IMR-90 (cell line): ENCODE data around the gene KLF16. TPM values are rescaled to one million over a fixed set of nuclear protein-coding genes. Genes with fewer than 3 reads are reported as not detected.

Experiments
- ATAC-seq: fragments of 200-7000 bp; cut with Tn5 transposase; 2 replicates; pipeline ENCODE4 v1.9.1; 2020; ENCODE audit warnings: low read depth, mild to moderate bottlenecking, moderate library complexity
- BruUV-seq: library from RNA; stranded (reverse); fragments of 400-500 nt; replicated peaks from 2 replicates; lab custom pipeline; 2021; lab: Mats Ljungman, UMichigan
- CTCF ChIA-PET: fragments of 300-600 bp; formaldehyde crosslinking; extraction: SDS; loops from one replicate; lab custom pipeline; 2021; ENCODE audit warnings: antibody characterized with exemption; lab: Yijun Ruan, JAX
- POLR2A ChIA-PET: fragments of 300-600 bp; sonication (Branson Sonifier 250); formaldehyde crosslinking; loops from one replicate; lab custom pipeline; 2022; ENCODE audit warnings: antibody characterized with exemption; ENCODE audit not compliant: unreplicated experiment; lab: Charles Lee
- DNase-seq: peaks from one replicate; pipeline ENCODE4 v3.0.0; 2013
- H2AFZ ChIP-seq: replicated peaks from 2 replicates; pipeline ENCODE3; 2013; ENCODE audit warnings: low read length, mild to moderate bottlenecking; ENCODE audit not compliant: poor library complexity
- H2AK5ac ChIP-seq: 2 replicates; pipeline ENCODE4 v1.6.1; 2013; ENCODE audit warnings: low read depth, low read length, inconsistent platforms
- H2AK9ac ChIP-seq: replicated peaks from 2 replicates; pipeline ENCODE3; 2013; ENCODE audit warnings: mild to moderate bottlenecking, low read depth, low read length, moderate library complexity; ENCODE audit not compliant: poor library complexity
- H2BK120ac ChIP-seq: 2 replicates; pipeline ENCODE4 v1.6.1; 2013; ENCODE audit warnings: low read depth, low read length, inconsistent platforms
- H2BK15ac ChIP-seq: 3 replicates; pipeline ENCODE4 v1.6.1; 2013; ENCODE audit warnings: low read depth, low read length, inconsistent platforms
- H2BK20ac ChIP-seq: 2 replicates; pipeline ENCODE4 v1.6.1; 2013; ENCODE audit warnings: low read depth, mild to moderate bottlenecking, inconsistent platforms, low read length, moderate library complexity
- H2BK5ac ChIP-seq: 2 replicates; pipeline ENCODE4 v1.6.1; 2013; ENCODE audit warnings: mild to moderate bottlenecking, low read depth, low read length, inconsistent platforms; ENCODE audit not compliant: poor library complexity, severe bottlenecking
- H3K14ac ChIP-seq: replicated peaks from 2 replicates; pipeline ENCODE4 v1.6.1; 2013; ENCODE audit warnings: low read depth, low read length, inconsistent platforms
- H3K18ac ChIP-seq: 2 replicates; pipeline ENCODE4 v1.6.1; 2013; ENCODE audit warnings: low read depth, low read length, control low read depth
- H3K23ac ChIP-seq: 2 replicates; pipeline ENCODE4 v1.6.1; 2013; ENCODE audit warnings: low read depth, low read length, inconsistent platforms
- H3K27ac ChIP-seq: 2 replicates; pipeline ENCODE4 v1.5.1; 2013; ENCODE audit warnings: mild to moderate bottlenecking, control low read depth, low read length; ENCODE audit not compliant: insufficient read depth
- H3K27me3 ChIP-seq: 2 replicates; pipeline ENCODE4 v1.6.1; 2013; ENCODE audit warnings: low read length; ENCODE audit not compliant: control insufficient read depth, insufficient read depth
- H3K36me3 ChIP-seq: 2 replicates; pipeline ENCODE4 v1.6.1; 2013; ENCODE audit warnings: low read length, mixed read lengths; ENCODE audit not compliant: control insufficient read depth, insufficient read depth
- H3K4ac ChIP-seq: 2 replicates; pipeline ENCODE4 v1.6.1; 2013; ENCODE audit warnings: low read depth, low read length, inconsistent platforms
- H3K4me1 ChIP-seq: 2 replicates; pipeline ENCODE4 v1.6.1; 2013; ENCODE audit warnings: low read length, mixed read lengths; ENCODE audit not compliant: control insufficient read depth, insufficient read depth
- H3K4me2 ChIP-seq: 2 replicates; pipeline ENCODE4 v1.6.1; 2013; ENCODE audit warnings: low read depth, mild to moderate bottlenecking, control low read depth, low read length, moderate library complexity
- H3K4me3 ChIP-seq: 2 replicates; pipeline ENCODE4 v1.5.1; 2013; ENCODE audit warnings: low read depth, mild to moderate bottlenecking, control low read depth, low read length, moderate library complexity; ENCODE audit not compliant: insufficient read depth
- H3K56ac ChIP-seq: 2 replicates; pipeline ENCODE4 v1.6.1; 2013; ENCODE audit warnings: low read length, inconsistent platforms; ENCODE audit not compliant: insufficient read depth; ENCODE audit errors: extremely low read depth
- H3K79me1 ChIP-seq, 2 experiments: 2 replicates each; pipeline ENCODE4 v1.6.1; 2013; ENCODE audit warnings: low read length in 2 of 2, inconsistent platforms in 1 of 2, low read depth in 1 of 2
- H3K9ac ChIP-seq: 2 replicates; pipeline ENCODE4 v1.6.1; 2013; ENCODE audit warnings: low read depth, low read length, control low read depth
- H3K9me1 ChIP-seq: 2 replicates; pipeline ENCODE4 v1.6.1; 2013; ENCODE audit warnings: low read length, inconsistent platforms; ENCODE audit not compliant: insufficient read depth
- H3K9me3 ChIP-seq: 2 replicates; pipeline ENCODE4 v1.6.1; 2013; ENCODE audit warnings: low read length; ENCODE audit not compliant: control insufficient read depth, insufficient read depth
- H4K20me1 ChIP-seq: 2 replicates; pipeline ENCODE4 v1.6.1; 2013; ENCODE audit warnings: low read length, inconsistent platforms; ENCODE audit not compliant: insufficient read depth
- H4K5ac ChIP-seq: 2 replicates; pipeline ENCODE4 v1.6.1; 2013; ENCODE audit warnings: mild to moderate bottlenecking, low read depth, low read length, control low read depth
- H4K8ac ChIP-seq, 2 experiments: 2 replicates each; pipeline ENCODE4 v1.6.1; 2013; ENCODE audit warnings: low read depth in 2 of 2, low read length in 2 of 2, control low read depth in 1 of 2, inconsistent platforms in 1 of 2
- H4K91ac ChIP-seq: 2 replicates; pipeline ENCODE4 v1.6.1; 2013; ENCODE audit warnings: low read depth, low read length, inconsistent platforms; ENCODE audit not compliant: insufficient read depth
- BHLHE40 ChIP-seq: fragments of 150-350 bp; IDR thresholded peaks from 2 replicates; pipeline ENCODE4 v1.6.1; 2016; ENCODE audit warnings: mild to moderate bottlenecking, low read depth, low read length
- CEBPB ChIP-seq: IDR thresholded peaks from 2 replicates; pipeline ENCODE4 v1.6.1; 2012; ENCODE audit warnings: low read depth, low read length, improper control_type of control experiment
- CHD1 ChIP-seq: IDR thresholded peaks from 2 replicates; pipeline ENCODE4 v1.6.1; 2012; ENCODE audit warnings: low read depth, low read length, improper control_type of control experiment
- CTCF ChIP-seq: conservative IDR thresholded peaks from 2 replicates; pipeline ENCODE4 v1.5.1; 2012; ENCODE audit warnings: mild to moderate bottlenecking, low read depth, low read length, improper control_type of control experiment
- ELK1 ChIP-seq: fragments of 150-350 bp; IDR thresholded peaks from 2 replicates; pipeline ENCODE4 v1.6.1; 2016; ENCODE audit warnings: low read depth, mild to moderate bottlenecking, low read length, moderate library complexity, borderline replicate concordance
- FOS ChIP-seq: fragments of 150-350 bp; IDR thresholded peaks from 2 replicates; pipeline ENCODE4 v1.6.1; 2016; ENCODE audit warnings: low read depth, low read length
- MAFK ChIP-seq: IDR thresholded peaks from 2 replicates; pipeline ENCODE4 v1.6.1; 2012; ENCODE audit warnings: low read depth, low read length, improper control_type of control experiment
- MAZ ChIP-seq: IDR thresholded peaks from 2 replicates; pipeline ENCODE4 v1.6.1; 2012; ENCODE audit warnings: low read depth, mild to moderate bottlenecking, low read length, improper control_type of control experiment, moderate library complexity, borderline replicate concordance
- MXI1 ChIP-seq: IDR thresholded peaks from 2 replicates; pipeline ENCODE4 v1.6.1; 2012; ENCODE audit warnings: low read depth, mild to moderate bottlenecking, low read length, moderate library complexity, borderline replicate concordance
- NFE2L2 ChIP-seq: fragments of 150-350 bp; IDR thresholded peaks from 2 replicates; pipeline ENCODE4 v1.6.1; 2016; ENCODE audit warnings: low read depth, mild to moderate bottlenecking, low read length
- POLR2A ChIP-seq: IDR thresholded peaks from 2 replicates; pipeline ENCODE4 v1.6.1; 2012; ENCODE audit warnings: mild to moderate bottlenecking, low read depth, low read length
- RAD21 ChIP-seq: IDR thresholded peaks from 2 replicates; pipeline ENCODE4 v1.6.1; 2012; ENCODE audit warnings: low read length, improper control_type of control experiment
- RCOR1 ChIP-seq: IDR thresholded peaks from 2 replicates; pipeline ENCODE4 v1.6.1; 2012; ENCODE audit warnings: mild to moderate bottlenecking, low read length, improper control_type of control experiment; ENCODE audit not compliant: insufficient replicate concordance
- SMC3 ChIP-seq: fragments of 150-350 bp; IDR thresholded peaks from 2 replicates; pipeline ENCODE4 v1.6.1; 2016; ENCODE audit warnings: low read depth, mild to moderate bottlenecking, antibody characterized with exemption, low read length, moderate library complexity
- USF2 ChIP-seq: fragments of 150-350 bp; IDR thresholded peaks from 2 replicates; pipeline ENCODE4 v1.6.1; 2017; ENCODE audit warnings: mild to moderate bottlenecking, antibody characterized with exemption, low read length, low read depth
- WGBS, 2 experiments: methylation state at CpG; one replicate each; pipeline versions ENCODE4 v1.1.5 to v1.1.7; 2013; ENCODE audit warnings: missing lambda C conversion rate in 2 of 2; ENCODE audit not compliant: insufficient read length in 1 of 2; ENCODE audit errors: extremely low coverage in 2 of 2; 5-methylcytosine and 5-hydroxymethylcytosine counted together
- dilution Hi-C: fragments of 300-500 bp; cut with HindIII; formaldehyde crosslinking; loops from one replicate; pipeline ENCODE4 v1.14.3; 2018; ENCODE audit warnings: low sequenced_read_pairs; ENCODE audit not compliant: unreplicated experiment
- in situ Hi-C: fragments of 300-500 bp; cut with MboI; formaldehyde crosslinking; loops from 3 replicates; pipeline ENCODE4 v1.14.3; 2019; ENCODE audit warnings: low sequenced_read_pairs, inconsistent platforms, mixed read lengths
- intact Hi-C: fragments of 100-400 bp; cut with micrococcal nuclease; formaldehyde crosslinking; loops from 2 replicates; pipeline ENCODE4 v1.10.0; 2022
- polyA plus RNA-seq, 3 experiments: library from polyadenylated mRNA; depleted of rRNA; stranded (reverse); fragments of >200 nt; gene quantifications; 2 replicates each; pipeline ENCODE4 v1.2.3, GENCODE V29; 2012; ENCODE audit warnings: low replicate concordance in 1 of 3
- total RNA-seq: library from RNA; depleted of rRNA; stranded (reverse); fragments of >200 nt; gene quantifications from 2 replicates; pipeline ENCODE4 v1.2.3, GENCODE V29; 2012

KLF16 gene
- total and polyA plus RNA-seq, 2 of the 4 experiments (the other 2 are of a cell fraction): 0.90 to 13.1 TPM

GRCh38 chr19:1806184-1807029 lies 57.0 kb downstream of the KLF16 start:
- POLR2A ChIA-PET: no interaction called here
- in situ Hi-C loops (no loop called here), dilution Hi-C loops (no loop called here), intact Hi-C loops (no loop called here)
- H4K91ac ChIP-seq: no peak overlapping the region
- H3K23ac ChIP-seq: no peak overlapping the region
- no peak overlapping the region for H2AK9ac ChIP-seq
- no peak overlapping the region for H2BK15ac ChIP-seq
- H2AFZ ChIP-seq: no peak overlapping the region
- CTCF ChIA-PET: no interaction called here
- H3K79me1 ChIP-seq: peaks cover 0 to 1% of the 10 kb centered on the region in 2 experiments; a peak in 1 of 4 replicates
- peaks cover 17% of the 10 kb centered on the region for H3K36me3 ChIP-seq
- no peaks in the 10 kb centered on the region for H3K9me3 ChIP-seq
- no peak overlapping the region for H3K4ac ChIP-seq
- no peak overlapping the region for H3K18ac ChIP-seq
- DNase-seq: no peak
- no peak overlapping the region for H3K56ac ChIP-seq
- no peak overlapping the region for H3K4me3 ChIP-seq
- H2AK5ac ChIP-seq: no peak overlapping the region
- WGBS, 2 experiments: 79% methylated on average over 30 of the region's 45 CpGs; no CpG with 5 or more reads in 1 of the 2 experiments
- no peak overlapping the region for H2BK120ac ChIP-seq
- TF ChIP-seq CTCF: no peak
- TF ChIP-seq MAZ: no peak
- TF ChIP-seq RCOR1: no peak
- no peak for TF ChIP-seq MAFK
- TF ChIP-seq BHLHE40: no peak
- TF ChIP-seq USF2: no peak
- TF ChIP-seq CHD1: no peak
- TF ChIP-seq ELK1: no peak
- TF ChIP-seq MXI1: no peak
- TF ChIP-seq RAD21: no peak
- TF ChIP-seq SMC3: no peak
- no peak for TF ChIP-seq FOS
- no peak for TF ChIP-seq CEBPB
- TF ChIP-seq POLR2A: no peak
- no peak for TF ChIP-seq NFE2L2
- H2BK20ac ChIP-seq: no peak overlapping the region
- BruUV-seq: no TSS peak
- no peak overlapping the region for H3K27ac ChIP-seq
- no peak for ATAC-seq
- no peak overlapping the region for H2BK5ac ChIP-seq
- no peak overlapping the region for H4K5ac ChIP-seq
- no peak overlapping the region for H3K4me2 ChIP-seq
- H3K27me3 ChIP-seq: no peaks in the 10 kb centered on the region
- H3K9ac ChIP-seq: no peak overlapping the region
- H3K4me1 ChIP-seq: peaks cover 1% of the 10 kb centered on the region
- no peak overlapping the region for H4K8ac ChIP-seq
- peaks cover 1% of the 10 kb centered on the region; the same call in 1 of the 2 replicates for H3K9me1 ChIP-seq
- H3K14ac ChIP-seq: no peak overlapping the region
- no peaks in the 10 kb centered on the region for H4K20me1 ChIP-seq
